GM19351 (cell line): ENCODE data around the gene MTMR12.

Experiments used
- ATAC-seq: cut with Tn5 transposase; IDR thresholded peaks from one replicate; pipeline ENCODE4 v1.9.1; 2021; ENCODE audit warnings: mild to moderate bottlenecking, moderate library complexity; ENCODE audit not compliant: unreplicated experiment

Gene MTMR12, protein sequence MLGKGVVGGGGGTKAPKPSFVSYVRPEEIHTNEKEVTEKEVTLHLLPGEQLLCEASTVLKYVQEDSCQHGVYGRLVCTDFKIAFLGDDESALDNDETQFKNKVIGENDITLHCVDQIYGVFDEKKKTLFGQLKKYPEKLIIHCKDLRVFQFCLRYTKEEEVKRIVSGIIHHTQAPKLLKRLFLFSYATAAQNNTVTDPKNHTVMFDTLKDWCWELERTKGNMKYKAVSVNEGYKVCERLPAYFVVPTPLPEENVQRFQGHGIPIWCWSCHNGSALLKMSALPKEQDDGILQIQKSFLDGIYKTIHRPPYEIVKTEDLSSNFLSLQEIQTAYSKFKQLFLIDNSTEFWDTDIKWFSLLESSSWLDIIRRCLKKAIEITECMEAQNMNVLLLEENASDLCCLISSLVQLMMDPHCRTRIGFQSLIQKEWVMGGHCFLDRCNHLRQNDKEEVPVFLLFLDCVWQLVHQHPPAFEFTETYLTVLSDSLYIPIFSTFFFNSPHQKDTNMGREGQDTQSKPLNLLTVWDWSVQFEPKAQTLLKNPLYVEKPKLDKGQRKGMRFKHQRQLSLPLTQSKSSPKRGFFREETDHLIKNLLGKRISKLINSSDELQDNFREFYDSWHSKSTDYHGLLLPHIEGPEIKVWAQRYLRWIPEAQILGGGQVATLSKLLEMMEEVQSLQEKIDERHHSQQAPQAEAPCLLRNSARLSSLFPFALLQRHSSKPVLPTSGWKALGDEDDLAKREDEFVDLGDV

DNA sequence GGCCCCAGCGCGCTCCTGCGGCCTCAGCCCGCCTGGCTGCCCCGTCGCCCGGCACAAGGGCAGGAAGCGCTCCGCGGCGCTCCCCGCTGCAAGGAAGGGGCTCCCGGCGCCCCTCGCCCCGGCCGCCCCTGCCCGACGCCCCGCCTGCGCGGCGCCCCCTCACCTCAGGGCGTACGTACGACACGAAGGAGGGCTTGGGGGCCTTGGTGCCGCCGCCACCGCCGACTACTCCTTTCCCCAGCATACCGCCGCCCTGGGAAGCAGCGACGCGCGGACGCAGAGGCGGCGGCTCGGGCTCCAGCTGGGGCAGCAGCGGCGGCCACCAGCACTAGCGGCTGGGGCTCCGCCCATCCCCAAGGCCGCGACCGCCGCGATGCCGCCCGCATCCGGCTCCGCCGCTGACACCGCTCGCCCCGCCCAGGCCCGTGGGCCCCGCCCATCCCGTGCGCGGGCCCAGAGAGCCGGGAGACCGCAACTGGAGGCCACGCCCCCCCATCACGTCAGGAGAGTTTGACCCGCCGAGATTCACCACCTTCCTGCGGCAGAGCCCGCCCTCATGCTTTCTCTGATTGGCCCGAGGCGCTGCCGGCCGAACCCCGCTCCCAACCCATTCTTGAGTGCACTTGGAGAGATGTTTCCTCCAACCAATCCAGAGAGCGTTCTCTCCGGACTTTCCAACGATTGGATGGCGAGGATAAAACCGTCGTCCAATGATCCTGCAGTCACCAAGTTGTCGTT is at the start of gene MTMR12:
Gene MTMR12, minus strand, starts transcription at position 345 of the 738 bp plus-strand sequence. Its CDS starts 101 bp downstream, at position 244.
- ATAC-seq = peak; percentile 89

DNA sequence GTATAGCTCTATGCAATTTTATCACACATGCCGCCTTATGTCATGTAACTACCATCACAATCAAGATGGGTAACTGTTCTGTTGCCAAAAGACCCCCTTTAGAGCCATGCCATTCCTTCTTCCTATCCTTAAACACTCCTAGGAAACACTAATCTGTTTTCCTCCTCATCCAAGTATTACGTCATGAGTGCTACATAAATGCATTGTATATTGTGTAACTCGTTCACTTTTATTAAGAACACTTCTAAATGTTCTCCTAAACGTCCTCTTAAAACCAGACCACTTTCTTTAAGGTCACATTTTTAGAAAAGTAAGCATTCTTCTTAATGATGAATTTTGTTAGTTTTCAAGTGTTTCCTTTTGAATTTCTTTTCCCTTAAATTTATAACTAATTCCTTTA is 49.8 kb upstream of the MTMR12 start:
- no peak for ATAC-seq

DNA sequence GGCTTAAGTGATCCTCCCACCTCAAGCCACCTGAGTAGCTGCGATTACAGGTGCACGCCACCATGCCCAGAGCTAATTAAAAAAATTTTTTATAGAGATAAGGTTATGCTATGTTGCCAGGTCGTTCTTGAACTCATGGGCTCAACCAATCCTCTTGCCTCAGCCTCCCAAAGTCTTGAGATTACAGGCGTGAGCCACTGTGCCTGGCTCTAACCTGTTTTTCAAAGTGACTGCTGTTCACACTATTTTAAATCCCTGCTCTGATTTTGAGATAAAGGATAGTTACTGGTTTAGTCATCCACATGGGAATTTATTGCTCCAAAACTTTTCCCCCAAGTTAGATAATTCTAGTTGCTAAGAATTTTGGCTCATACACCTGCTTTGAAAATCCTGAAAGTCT is 48.2 kb upstream of the MTMR12 start:
- no peak for ATAC-seq

DNA sequence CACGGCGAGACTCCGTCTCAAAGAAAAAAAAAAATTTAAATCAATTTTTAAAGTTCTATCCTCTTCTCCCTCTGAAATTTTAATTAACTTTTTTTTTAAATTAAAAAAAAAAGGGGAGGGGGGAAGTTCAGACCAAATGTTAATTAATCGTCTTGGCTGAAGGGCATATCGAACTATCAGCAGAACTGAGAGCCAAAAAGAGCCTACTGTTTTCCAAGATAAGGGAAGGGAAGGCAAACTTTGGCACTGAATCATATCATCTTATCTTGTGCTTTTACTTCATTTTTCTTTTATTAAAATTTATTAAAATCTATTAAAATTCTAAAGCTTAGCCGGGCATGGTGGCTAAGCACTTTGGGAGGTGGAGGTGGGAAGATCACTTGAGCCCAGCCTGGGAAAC is 45.9 kb upstream of the MTMR12 start:
- ATAC-seq = no peak

DNA sequence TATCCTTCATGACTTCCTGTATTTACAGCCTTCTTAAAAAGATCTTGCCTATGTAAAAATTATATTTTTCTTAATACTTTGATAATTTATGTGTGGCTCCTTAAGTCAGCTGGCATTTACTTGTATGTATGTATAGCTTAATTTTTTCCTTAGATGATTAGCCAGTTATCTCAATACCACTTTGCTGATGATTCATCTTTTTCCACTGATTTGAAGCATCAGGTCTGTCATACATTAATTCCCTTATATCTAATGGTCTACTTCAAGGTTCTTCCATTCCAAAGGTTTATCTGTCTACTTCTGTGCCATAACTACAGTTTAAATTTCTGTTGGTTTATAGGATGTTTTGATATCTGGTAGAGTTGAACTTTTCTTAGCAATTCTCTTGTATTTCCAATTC is 44.9 kb upstream of the MTMR12 start:
- no peak for ATAC-seq

DNA sequence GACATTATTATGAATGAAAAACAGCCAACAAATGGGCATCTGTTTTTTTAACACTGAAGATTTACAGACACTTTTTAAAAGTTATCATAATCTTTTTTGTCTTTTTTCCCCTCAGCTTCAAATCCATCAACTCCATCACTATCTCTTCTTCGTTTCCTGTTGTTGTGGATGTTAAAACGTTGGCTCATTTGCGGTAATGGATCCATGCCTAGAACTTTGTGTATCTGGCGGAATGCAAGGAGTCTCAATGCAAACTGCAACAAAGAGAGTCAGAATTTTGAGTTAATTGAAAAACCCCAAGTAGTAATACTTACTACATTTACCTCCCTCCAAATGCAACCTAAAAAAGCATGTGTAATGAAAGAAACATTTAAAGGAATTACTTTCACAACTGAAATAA is 42.9 kb upstream of the MTMR12 start:
- ATAC-seq = no peak

DNA sequence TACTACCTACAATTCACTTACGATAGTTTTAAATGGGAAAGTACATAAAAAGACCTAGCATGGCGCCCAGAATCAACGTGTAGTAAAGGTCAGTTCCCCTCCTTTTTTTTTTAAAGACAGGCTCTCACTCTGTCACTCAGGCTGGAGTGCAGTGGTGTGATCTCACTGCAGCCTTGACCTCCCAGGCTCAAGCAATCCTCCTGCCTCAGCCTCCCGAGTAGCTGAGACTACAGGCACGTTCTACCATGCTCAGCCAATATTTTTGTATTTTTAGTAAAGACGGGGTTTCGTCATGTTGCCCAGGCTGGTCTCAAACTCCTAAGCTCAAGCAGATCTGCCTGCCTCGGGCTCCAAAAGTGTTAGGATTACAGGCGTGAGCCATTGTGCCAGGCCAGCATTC is 40.7 kb upstream of the MTMR12 start:
- ATAC-seq = no peak

DNA sequence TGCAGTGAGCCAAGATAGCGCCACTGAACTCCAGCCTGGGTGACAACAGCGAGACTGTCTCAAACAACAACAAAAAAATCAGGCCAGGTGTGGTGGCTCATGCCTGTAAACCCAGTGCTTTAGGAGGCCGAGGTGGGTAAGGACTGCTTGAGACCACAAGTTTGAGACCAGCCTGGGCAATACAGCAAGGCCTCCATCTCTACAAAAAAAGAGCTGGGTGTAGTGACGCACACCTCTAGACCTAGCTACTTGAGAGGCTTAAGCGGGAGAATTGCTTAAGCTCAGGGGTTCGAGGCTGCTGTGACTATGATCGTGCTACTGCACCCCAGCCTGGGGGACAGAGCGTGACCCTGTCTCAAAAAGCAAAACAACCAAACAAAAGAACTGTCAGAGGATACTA is 39.9 kb upstream of the MTMR12 start:
- no peak for ATAC-seq

DNA sequence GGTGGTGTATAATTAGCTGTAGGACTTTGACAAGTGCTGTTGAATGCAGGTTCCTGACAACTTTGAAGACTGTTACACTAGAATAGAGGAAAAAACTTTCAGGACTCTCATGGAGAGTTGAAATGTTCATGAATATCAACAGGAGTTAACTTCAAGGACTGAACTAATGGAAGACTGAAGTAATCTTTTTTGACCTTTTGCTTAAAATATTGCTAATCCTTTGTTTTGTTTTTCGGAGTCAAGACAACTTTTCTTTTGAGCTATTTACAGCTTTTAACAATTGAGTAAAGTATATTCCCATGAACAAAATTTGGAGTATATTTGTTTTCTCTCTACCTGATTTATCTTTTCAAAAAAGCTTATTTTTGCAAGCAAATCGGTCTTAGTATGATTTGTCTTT is 34.1 kb upstream of the MTMR12 start:
- no peak for ATAC-seq

DNA sequence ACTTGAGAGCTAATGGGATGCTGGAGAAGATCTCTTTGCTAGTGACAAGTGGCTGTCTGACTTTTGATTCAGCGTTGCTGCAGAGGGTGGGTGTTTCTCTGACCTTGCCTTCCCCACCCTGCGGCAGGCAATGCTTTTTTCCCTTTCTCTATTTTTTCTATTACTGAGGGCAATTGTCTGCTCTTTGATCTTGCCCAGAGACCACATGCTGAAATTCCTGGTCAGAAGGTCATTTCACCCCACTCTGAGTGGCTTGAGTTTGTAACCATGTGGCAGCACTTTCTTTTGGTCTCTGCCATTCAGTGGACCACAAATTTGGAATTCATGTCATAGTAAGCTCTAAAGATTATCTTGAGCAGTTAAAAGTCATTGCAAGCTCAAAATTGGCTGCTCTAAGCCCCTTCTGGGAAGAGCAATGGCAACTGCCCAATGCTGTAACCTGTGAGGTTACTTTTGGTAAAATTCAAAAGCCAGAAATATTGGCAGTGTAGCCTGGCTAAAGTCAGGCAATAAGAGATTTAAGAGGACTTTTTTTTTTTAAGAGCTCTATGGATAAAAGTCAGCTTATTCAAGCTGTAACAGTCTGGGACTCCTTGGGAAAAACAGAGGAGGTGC is 30.4 kb upstream of the MTMR12 start:
- ATAC-seq = no peak

DNA sequence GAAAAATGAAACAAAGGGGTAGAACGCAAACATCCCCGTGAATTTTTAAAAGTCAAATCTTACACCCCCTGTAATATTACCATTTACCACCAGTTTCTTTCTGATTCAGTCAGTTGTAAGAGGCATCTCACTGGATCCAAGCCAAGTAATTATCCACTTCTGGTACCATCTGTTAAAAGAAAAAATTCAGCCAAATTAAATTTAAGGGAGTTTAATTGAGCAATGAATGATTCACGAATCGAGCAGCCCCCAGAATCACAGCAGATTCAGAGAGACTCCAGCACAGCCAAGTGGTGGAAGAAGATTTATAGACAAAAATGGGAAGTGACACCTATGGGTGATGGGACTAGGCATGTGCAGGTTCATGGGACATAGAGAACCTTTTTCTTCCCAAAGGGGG is 29.9 kb upstream of the MTMR12 start:
- ATAC-seq = no peak

DNA sequence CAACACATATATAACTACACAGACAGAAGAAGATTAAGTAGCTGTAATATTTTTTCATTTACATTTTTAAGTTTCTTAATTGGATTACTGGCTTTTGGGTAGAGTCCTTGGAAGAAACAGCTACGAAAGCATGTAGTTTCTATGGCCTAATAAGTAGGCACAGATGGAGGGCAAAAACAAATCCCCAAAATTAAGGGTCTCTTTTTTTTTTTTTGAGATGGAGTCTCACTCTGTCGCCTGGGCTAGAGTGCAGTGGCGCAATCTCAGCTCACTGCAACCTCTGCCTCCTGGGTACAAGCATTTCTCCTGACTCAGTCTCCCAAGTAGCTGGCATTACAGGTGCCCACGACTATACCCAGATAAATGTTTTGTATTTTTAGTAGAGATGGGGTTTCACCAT is 27.1 kb upstream of the MTMR12 start:
- ATAC-seq = no peak

DNA sequence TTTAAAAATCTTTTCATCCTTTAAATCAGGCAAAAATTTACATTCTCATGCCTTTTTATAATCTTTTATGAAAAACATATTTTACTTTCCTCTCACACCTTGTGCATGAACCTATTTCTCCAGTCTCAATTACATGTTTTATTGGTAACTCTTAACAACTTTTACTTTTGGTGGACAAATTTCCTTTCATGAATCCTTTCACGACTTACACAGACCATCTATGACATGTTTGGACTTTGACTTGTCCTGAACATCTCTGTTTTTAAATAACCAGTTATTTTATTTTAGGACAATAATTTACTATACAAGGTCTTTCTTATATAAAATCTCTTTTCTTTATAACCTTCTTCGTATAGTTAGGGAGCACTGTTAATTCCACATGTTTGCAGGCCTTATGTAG is 26.5 kb upstream of the MTMR12 start:
- ATAC-seq = no peak

DNA sequence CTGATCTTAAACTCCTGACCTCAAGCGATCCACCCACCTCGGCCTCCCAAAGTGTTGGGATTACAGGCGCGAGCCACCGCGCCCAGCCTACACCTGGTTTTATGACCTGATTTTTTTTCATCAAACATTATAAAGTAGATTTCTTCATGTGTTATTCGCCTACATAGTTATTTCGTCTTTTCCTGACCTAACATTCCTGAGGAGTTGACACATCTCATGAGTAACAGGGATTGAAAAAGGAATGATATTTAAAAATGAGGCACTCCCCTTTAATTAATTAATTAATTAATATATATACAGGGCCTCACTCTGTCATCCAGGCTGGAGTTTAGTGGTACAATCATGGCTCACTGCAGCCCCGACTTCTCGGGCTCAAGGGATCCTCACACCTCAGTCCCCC is 20.2 kb upstream of the MTMR12 start:
- ATAC-seq = no peak

DNA sequence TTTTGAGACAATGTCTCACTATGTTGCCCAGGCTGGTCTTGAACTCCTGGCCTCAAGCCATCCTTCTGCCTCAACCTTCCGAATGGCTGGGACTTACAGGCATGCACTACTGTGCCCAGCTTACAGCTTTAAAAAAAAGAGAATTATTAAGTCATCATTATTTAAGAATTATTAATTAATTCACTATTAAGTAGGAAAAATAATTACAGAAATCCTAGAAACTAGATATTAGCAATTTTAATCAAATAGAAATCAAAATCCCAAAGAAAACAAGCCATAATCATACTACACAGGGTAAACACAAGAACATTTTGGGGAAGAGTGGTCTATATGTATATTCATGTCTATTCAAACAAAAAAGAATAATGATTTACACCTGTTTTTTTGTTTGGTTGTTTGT is 19.6 kb upstream of the MTMR12 start:
- no peak for ATAC-seq

DNA sequence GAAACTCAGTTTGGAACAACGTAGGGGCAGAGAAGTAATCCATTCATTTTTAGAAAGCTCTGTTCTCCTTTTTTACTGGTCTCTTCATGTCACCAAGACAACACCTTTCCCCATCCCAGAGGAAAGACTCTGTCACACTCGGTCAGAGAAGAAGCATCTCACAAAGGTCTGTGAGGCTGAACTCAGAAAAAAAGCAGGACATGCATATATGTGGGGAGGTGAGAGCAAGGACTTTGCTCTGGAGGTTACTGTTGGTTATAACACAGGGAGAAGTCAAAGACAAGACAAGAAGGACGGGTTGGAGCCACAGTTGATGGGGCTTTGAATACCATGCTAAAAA is 19.2 kb upstream of the MTMR12 start:
- no peak for ATAC-seq

DNA sequence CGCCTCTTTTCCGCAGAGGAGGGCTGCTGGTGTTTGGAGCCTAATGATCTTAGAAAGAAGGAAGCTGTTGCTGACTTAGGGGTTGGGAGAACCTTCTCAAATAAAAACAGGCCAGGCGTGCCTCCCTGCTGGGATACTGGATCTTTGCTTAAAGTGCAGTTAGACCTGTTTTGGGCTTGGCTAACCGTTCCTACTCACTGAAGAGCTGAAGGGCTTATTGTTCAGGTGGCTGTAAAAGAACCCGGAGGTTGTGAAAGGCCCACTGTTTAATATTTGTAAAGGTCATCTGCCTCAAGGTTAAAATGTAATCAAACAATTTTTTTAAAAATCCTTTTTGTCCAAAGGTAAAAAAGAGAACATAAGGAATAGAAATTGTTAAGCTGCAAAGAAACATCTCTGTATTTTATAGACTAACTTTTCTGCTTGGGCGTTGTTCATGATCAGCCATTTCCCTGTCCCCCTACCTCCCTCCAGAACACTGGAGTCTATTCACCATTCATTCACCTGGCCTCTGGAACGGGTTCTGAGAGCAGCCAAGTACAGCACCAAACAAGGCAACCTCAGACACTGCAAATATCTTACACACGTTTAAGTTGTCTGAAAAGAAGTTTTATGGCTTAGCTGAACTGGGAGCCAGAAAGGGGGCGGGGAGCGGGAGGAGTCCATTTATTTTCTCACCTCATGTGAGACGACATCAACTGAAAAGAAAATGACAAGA is 18.6 kb upstream of the MTMR12 start:
- ATAC-seq = no peak

DNA sequence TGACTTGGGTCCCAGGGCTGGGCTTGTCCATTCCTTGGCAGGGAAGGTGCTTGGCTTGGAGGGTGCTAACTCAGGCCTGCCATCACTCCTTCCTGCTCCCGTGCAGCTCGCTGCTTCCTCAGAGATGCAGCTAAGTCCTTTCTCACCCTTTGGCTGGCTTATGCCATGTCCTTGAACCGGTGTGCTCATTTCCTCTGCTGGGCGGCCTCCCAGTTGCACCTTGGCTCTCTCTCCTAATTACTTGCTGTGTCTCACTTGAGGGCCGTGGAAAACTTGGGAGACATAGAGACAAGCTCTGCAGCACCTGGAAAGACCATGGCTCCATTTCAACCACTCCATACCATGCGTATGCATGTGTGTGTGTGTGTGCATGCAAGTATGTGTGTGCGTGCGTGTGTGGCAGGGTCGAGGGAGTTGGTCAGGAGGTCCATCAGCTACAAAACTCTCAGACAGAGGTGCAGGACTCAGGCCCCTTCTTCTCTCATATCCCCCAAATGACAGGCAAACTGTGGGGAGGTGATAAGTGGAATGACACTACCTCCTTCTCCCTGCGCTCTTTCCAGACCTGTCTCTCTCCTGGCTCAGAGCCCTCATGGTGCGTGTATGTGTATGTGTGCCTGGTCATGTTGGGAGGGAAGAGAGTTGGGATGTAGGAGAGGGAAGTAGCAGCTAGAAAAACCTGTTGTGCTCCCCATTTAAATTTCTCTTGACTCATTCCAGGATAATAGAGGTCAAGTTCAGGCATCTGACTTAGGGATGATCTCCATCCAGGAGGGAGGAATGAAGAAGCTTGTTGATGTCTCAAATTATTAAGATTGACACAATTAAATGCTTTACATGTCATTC is 17.6 kb upstream of the MTMR12 start:
- no peak for ATAC-seq

DNA sequence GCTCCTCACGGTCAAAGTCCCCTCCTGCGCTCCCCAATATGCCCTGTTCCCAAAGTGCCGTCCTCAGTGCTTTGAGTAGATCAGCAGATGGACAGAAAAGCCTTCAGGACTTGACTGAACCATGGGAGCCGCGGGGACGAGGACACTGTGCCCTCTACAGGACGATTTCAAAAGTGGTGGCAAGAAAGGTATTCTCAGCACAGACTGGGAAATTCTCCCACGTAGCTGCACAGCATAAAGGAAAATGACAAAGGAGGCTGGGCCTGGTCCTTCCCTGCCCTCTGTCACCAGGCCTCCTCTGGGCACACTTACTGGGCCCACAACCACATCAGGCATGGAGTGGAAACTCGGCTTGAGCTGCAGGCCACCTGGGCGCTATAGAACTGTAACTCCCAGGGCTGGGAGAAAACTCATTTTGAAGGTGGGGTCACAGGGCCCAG is 16.7 kb upstream of the MTMR12 start:
- peak; percentile 82 for ATAC-seq
